Measurements from ENCODE around the gene UMODL1.

Gene UMODL1

DNA sequence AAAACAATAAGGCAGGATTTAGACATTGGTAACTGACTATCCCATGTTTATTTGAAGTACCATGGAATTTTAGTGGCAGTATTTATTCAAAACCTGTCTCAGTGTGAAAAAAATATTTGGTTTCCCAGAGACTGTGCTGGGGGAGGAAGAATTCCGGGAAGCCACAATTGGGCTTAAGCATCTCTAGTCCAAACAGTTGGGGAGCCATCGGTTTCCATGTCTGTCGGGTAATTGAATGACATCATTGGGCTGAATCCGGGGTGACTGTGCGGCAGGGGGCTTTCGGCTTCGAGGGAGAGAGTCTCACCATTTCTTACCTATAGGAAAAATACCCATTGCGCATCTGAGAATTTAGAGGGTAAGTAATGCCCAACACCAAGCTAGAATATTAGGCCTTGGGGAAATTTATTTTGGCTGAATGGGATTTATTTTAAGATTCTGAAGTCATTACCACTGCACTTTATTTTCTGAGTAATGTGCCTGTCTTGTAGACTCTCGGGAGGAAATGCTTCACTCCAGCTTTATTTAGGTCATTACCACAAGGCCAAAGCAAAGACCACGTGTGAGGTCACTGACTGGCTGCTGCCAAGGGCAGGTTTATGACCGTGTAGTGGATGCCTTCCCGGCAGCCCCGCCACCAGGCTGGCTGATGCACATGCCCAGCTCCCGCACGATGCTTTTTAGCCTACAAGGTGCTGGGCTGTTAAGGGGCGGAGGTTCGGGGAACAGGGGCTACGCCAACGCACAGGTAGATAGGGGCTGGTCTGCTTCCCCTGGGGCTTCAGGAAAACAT, 23.1 kb upstream of the UMODL1 start:
- TF ChIP-seq, protein P1, sequence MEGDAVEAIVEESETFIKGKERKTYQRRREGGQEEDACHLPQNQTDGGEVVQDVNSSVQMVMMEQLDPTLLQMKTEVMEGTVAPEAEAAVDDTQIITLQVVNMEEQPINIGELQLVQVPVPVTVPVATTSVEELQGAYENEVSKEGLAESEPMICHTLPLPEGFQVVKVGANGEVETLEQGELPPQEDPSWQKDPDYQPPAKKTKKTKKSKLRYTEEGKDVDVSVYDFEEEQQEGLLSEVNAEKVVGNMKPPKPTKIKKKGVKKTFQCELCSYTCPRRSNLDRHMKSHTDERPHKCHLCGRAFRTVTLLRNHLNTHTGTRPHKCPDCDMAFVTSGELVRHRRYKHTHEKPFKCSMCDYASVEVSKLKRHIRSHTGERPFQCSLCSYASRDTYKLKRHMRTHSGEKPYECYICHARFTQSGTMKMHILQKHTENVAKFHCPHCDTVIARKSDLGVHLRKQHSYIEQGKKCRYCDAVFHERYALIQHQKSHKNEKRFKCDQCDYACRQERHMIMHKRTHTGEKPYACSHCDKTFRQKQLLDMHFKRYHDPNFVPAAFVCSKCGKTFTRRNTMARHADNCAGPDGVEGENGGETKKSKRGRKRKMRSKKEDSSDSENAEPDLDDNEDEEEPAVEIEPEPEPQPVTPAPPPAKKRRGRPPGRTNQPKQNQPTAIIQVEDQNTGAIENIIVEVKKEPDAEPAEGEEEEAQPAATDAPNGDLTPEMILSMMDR (IDR thresholded peaks at IDR 0.05; ENCODE audit: extremely low read depth, missing control alignments), result no peak
- no peak for DNase-seq (ENCODE audit: low spot score)

DNA sequence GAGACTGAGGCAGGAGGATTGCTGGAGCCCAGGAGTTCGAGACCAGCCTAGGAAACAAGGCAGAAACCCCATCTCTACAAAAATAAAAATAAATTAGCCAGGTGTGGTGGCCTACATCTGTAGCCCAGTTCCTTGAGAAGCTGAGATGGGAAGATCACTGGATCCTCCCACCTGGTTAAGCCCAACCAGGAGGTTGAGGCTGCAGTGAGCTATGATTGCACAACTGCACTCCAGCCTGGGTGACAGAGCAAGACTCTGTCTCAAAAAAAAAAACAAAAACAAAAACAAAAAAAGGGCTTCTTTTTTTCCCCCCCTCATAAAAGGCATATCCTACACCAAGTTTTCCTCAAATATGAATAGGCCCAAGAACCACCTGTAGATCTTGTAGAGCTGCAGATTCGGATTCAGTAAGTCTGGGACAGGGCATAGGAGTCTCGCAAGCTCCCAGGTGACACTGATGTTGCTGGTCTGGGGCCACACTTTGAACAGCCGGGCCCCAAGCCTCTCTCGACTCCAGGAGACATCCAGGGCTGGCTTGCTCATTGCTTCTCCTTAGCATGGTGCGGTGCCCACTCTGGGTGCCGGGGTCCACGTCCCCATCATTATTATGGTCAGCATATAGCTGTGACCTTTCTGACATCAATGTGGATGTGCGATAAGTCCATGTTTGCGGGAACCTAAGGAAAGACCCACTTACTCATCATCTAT, 22.1 kb upstream of the UMODL1 start:
- DNase-seq (ENCODE audit: low spot score), result no peak
- TF ChIP-seq, protein P1 (IDR thresholded peaks at IDR 0.05; ENCODE audit: extremely low read depth, missing control alignments), result no peak

DNA sequence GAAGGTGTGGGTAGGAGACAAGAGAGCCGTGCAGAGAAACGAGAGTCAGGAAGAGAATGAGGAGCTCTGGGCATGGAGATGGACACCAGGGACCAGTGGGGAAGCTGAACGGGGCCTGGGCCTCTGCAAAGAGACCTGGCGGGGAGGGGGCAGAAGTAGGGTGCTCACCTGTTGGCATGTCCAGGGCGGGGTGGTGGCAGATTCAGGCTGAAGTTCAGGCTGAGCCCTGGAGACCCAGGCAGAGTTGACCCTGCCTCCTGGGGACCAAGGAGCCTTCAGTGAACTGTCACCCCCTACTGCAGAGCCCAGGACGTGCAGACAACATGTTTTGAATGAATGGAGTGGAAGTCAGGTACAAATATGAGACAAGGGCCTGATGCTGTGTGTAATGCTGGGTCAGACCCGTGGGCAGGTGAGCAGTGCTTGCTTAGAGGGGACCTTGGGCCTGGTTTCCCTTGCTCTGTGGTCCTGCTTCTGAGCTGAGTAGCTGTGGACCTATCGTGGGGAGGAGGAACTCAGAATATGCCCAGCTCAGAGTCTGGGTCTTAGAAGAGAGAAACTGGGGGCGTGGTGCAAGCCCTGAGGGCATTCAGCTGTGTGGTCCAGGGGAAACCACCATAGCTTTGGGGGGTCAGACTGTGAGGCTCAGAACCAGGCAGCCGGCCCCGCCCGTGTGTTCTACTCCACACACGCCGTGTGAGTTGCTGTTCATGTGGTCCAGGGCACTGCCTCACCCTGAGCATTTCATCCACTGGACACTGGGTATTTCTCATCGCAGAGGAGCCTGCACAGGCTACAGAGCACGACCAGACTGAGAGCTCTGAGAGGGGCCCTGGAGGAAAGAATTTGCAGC, 21.3 kb upstream of the UMODL1 start:
- no peak for DNase-seq (ENCODE audit: low spot score)
- TF ChIP-seq, protein P1 (IDR thresholded peaks at IDR 0.05; ENCODE audit: extremely low read depth, missing control alignments), result no peak

DNA sequence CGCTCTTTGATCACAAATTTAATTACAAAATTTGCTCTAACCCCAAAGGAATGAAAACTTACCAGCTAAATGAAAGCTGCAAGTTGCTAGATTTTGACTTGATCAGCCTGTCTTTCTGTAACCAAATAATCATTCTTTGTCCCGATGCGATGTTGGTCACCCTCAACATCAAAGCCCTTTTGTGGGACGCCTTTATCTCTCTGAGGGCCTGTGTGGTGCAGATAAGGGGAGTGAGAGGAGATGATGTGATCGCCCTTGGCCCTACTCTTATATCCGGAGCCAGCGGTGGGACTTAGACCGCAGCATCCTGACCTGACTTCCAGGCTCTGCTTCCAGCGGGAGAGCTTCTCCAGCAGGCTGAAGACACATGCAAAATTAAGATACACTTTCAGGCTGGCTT, 19.3 kb upstream of the UMODL1 start:
- no peak for DNase-seq (ENCODE audit: low spot score)
- TF ChIP-seq, protein P1 (IDR thresholded peaks at IDR 0.05; ENCODE audit: extremely low read depth, missing control alignments), result no peak

DNA sequence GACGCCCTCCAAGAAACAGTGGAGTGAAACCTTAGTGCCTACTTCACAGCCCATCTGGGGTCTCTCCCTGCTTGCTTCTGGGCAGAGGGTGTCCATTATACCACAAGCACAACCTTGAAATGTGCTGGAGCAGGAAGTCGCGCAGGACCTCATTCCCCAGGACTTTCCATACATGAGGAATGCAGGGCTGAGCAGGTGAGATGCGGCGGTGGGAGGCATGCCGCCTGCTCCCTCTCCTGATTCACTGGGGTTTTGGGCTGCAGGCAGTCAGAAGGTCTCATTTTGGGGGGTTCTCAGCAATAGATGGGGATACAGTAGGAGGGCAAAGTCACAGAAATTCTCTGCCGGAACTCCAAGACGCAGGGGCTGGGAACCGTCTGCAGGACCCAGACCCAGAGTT, 15.7 kb upstream of the UMODL1 start:
- DNase-seq (ENCODE audit: low spot score), result no peak
- TF ChIP-seq, protein P1 (IDR thresholded peaks at IDR 0.05; ENCODE audit: extremely low read depth, missing control alignments), result no peak

DNA sequence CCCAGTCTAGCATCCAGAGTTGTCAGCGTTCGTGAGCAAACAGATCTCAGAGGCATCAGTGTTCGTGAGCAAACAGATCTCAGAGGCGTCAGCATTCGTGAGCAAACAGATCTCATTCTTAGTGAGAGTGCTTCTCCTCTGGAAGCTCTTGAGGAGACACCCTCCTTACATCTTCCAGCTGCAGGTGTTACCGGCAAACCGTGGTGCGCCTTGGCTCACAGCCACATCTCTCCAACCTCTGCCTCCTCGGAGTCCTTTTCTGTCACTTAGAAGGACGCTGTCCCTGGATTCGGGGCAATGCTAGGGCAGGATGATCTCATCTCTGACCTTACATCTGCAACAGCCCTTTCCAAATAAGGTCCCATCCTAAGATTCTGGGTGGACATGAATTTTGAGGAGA, 14.6 kb upstream of the UMODL1 start:
- no peak for DNase-seq (ENCODE audit: low spot score)
- TF ChIP-seq, protein P1 (IDR thresholded peaks at IDR 0.05; ENCODE audit: extremely low read depth, missing control alignments), result no peak
